Subcutaneous preadipocyte (primary cell): ENCODE measurements around the gene MED19. TPM values are rescaled to one million over a fixed set of nuclear protein-coding genes. Genes with fewer than 3 reads are reported as not detected.

Source experiments
- small RNA-seq: library from RNA; depleted of rRNA; stranded (forward); fragments of <200 nt; gene quantifications from one replicate; pipeline ENCODE3, GENCODE V24; 2012
- total RNA-seq: library from RNA; depleted of rRNA; stranded (reverse); fragments of >200 nt; gene quantifications from 2 replicates; pipeline ENCODE4 v1.2.3, GENCODE V29; 2012

The MED19 gene, protein sequence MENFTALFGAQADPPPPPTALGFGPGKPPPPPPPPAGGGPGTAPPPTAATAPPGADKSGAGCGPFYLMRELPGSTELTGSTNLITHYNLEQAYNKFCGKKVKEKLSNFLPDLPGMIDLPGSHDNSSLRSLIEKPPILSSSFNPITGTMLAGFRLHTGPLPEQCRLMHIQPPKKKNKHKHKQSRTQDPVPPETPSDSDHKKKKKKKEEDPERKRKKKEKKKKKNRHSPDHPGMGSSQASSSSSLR
- 13.6 and 14.5 TPM in 2 replicates for total RNA-seq

DNA sequence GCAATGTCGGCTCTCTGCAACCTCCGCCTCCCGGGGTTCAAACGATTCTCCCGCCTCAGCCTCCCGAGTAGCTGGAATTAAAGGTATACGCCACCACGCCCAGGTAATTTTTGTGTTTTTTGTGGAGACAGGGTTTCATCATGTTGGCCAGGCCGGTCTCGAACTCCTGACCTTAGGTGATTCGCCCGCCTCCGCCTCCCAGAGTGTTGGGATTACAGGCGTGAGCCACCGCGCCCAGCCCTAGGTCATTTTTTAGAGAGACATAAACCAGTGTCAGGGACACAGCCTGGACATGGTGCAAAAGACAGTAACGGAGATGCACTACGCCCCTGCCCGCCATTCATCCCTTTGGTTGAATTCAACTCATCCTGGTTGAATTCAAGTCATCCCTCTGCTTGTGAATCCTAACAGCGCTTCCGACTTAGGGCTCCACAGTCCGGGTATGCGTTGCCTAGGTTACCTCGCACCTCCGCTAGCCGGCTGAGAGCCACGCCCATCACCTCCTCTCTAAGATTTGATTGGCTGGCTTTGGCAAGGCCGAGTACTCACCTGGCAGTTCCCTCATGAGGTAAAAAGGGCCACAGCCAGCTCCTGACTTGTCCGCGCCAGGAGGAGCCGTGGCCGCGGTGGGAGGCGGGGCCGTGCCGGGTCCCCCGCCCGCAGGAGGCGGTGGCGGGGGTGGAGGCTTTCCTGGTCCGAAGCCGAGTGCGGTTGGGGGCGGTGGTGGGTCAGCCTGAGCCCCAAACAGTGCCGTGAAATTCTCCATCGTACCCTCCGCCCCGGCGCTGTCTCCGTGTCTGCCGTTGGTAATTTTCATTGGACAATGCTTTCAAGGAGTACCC, at the start of gene MED19:
MED19 (minus strand) TSS at position 802 of the 842 bp plus-strand sequence; CDS start at position 766, 36 bp downstream.

DNA sequence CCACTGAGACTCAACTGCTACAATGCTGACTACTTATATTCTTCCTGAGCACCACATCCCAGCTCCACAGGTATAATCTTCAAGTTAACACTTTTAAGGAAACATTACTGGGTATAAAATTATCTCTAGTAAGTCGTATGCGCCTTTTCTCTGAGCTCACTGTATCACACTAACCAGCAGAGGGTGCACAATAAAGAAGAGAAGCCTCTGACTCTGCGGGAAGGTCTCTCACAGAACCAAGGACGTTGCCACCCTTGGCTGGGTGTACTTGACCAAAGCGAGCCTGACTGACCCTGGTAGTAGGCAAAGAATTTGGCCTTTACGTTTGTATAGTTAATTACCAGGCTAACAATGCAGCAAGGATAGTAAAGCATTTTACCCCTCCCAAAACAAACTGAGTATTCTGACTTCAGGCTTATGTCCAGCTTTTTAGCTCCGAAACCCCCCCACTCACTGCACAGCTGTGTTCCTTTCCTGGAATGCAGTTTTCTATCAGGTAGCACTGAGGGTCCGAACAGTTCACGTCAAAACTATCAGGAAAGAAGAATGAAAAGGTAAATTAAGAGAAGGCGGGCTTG, 39.8 kb upstream of the MED19 start, which contains the start of gene BTBD18:
BTBD18 (minus strand) TSS at position 144 of the 578 bp plus-strand sequence. CDS start 631 bp downstream, outside the sequence.

DNA sequence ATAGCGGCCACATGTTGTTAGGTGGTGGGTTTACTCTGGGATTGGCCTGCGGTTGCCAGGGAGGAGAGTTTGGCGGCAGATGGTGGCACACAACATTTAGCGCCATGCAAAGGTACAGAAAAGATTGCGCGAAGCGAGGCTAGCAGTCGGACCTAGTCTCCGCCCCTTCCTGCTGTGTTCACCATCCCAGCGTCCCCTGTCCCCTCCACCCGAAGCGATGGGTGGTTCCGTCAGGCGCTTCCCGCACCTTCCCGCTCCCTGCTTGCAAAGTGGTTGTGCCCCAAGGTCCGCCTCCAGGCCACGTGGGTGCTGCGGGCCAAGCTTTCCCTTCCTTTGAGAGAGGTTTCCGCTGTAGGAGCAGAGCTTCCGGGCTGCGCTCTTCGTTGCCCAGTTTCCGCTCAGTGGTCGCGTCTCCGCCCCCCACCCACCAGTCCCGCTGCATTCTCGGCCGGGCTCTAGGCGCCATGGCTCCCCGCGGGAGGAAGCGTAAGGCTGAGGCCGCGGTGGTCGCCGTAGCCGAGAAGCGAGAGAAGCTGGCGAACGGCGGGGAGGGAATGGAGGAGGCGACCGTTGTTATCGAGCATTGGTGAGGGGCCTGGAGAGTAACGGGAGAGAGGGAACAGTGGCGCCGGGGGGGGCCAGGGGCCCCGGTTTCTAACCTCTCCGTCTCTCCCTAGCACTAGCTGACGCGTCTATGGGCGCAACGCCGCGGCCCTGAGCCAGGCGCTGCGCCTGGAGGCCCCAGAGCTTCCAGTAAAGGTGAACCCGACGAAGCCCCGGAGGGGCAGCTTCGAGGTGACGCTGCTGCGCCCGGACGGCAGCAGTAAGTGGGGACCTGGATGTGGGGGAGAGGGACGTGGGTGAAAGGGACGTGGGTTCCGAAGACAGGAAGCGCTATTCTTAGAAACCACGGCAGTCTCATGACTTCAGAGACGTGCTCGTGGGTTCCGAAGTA, 29.4 kb upstream of the MED19 start, which contains the start of gene SELENOH:
SELENOH (plus strand) TSS at position 360 of the 955 bp plus-strand sequence; CDS start at position 465, 105 bp downstream.

DNA sequence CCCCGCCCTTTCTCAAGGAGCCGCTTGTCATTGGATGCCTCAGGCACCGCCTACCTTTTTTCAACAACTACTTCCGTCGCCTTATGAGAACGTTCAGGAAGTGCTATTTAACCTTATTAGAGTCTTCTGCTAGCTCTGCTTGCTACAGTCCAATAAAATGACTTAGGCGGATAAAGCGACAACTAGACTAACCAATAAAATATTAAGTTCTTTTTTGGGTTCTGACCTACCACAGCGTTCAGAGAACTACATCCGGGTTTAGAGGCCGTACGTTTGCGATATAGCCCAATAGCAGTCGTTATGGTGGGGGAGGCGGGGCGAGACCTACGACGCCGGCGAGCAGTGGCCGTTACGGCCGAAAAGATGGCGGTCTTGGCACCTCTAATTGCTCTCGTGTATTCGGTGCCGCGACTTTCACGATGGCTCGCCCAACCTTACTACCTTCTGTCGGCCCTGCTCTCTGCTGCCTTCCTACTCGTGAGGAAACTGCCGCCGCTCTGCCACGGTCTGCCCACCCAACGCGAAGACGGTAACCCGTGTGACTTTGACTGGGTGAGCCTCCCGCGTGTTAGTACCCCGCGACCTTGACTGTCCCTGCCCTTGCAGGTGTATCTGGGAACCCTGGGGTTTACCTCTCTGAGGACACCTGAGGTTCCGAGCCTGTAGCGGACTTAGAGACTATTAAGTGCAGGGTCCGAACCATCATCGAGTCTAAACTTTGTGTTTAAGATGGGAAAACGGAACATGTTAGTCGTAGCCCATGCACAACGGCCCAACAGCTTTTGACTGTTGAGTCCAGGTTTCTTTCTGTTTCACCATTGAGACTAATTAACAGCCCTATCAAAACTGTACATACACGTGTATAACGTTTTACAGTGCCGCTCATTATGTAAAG, 488 bp upstream of the MED19 start, which contains the start of gene TMX2:
TMX2 (plus strand) TSS at position 338 of the 895 bp plus-strand sequence; CDS start at position 364, 26 bp downstream.

DNA sequence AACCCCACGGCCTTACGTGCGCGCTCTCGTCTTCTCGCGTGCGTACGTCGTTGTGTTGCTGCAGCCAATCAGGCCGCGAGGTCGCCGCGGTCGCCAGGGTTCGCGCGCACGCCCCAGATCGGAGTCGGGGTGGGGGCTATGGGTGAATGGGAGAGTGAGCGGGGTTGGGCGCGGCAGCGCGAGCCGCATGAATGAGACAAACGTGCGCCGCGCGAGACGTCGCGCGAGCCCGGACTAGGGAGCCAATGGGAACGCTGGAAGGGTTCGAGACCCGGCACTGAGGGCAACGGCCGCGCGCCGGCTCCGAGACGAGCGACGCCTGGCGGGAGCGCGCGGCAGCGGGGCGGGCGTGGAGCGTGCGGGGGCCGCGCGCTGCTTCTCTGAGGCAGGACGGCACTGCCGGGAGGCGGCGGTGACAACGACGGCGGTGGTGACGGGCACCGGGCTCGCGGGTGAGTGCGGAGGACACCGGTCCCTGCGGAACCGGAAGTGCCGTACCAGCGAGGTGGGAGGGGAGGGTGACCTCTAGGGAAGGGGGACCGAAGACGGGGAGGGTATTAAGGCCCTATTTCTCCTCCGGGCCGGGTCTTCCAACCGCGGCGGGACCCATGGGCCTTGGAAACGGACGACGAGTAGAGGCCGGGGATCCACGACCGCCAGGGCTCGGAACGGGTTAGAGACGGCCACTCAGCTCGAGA, 44.1 kb downstream of the MED19 start, which contains the start of gene ZDHHC5:
ZDHHC5 (plus strand) TSS at position 379 of the 698 bp plus-strand sequence. CDS start 4,977 bp downstream, outside the sequence.

DNA sequence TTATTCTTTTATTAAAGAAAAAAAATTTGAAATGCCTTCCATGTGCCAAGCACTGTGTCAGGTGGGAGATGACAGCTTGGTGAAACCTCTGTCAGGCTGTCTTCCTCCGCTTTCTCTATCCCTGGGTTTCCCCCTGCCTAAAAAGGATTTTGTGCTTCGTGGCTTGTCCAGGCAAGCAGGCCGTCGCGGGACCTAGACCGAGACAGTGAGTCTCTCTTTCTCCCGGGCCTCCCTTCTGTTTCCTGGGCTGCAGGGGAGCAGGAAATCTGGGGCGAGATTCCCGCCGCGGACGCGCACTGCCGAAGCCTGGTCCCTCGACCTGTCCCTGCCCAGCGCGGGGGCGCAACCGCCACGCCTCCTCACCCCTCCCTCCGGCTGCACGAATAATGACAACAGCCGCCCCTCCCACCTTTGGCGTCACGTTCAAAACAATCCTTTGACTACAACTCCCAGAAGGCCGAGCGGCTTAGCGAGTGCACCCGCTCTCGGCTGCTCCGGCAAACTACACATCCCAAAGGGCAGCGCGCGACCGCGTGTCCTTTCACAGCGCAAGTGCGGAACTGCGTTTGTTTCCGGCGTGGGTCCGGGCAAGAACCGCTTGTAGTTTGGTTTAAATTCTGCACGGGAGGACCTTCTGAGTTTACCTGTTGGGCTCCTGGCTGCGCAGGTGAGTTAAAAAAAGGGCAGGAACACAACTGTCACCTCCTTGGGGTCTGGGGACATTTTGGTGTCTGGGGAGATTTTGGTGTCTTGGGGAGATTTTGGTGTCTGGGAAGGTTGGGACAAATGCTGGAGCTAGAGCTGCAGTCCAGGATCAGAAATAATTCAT, 54.6 kb downstream of the MED19 start, which contains the start of gene CLP1:
CLP1 (plus strand) TSS at position 569 of the 829 bp plus-strand sequence. CDS start 1,715 bp downstream, outside the sequence.

Small RNAs within 50 kb of the gene (small RNA-seq; reads per million reads assigned to genes)
- not detected for gene TMX2-CTNND1

Other genes with a start within 250 kb of the MED19 start
- 24.6 and 27.4 TPM in 2 replicates for gene SLC43A1, start 196.5 kb downstream of the MED19 start, total RNA-seq
- 30.9 and 33.4 TPM in 2 replicates for gene TIMM10, start 181.5 kb downstream of the MED19 start, total RNA-seq
- gene SMTNL1, start 174.6 kb downstream of the MED19 start, total RNA-seq = not detected in 2 replicates
- 53.0 and 104 TPM in 2 replicates for gene UBE2L6, start 144.5 kb downstream of the MED19 start, total RNA-seq
- 6.5 and 48.9 TPM in 2 replicates for gene SERPING1, start 114.5 kb downstream of the MED19 start, total RNA-seq
- gene YPEL4, start 62.3 kb downstream of the MED19 start, total RNA-seq = 0.39 and 0.73 TPM in 2 replicates
- gene CLP1, start 54.5 kb downstream of the MED19 start, total RNA-seq = 17.6 and 20.9 TPM in 2 replicates
- 38.2 and 56.1 TPM in 2 replicates for gene ZDHHC5, start 44.1 kb downstream of the MED19 start, total RNA-seq
- gene TMX2, start 378 bp upstream of the MED19 start, total RNA-seq = 67.2 and 80.3 TPM in 2 replicates
- gene SELENOH, start 29.3 kb upstream of the MED19 start, total RNA-seq = 49.5 and 65.0 TPM in 2 replicates
- gene BTBD18, start 39.6 kb upstream of the MED19 start, total RNA-seq = not detected in 2 replicates
- gene CTNND1, start 49.6 kb upstream of the MED19 start, total RNA-seq = 81.6 and 98.1 TPM in 2 replicates